ENCODE data around the gene MLNR.

Gene MLNR

DNA sequence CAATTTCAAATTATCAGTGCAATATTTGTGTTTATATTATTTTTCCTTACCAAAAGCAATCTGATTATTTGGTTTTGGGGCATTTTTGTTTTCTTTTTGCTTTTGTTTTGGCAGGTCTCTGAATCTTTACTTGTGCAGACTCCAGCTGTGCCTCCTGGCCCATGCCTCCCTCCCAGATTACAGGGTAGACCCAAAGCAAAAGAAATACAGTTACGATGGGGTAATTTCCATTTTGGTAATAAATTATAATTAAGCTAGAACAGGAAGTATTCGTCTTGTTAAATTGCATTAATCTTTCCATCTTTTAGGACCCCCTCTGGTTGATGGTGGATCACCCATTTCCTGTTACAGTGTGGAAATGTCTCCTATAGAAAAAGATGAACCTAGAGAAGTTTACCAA is 29.2 kb upstream of the MLNR start:
- TF ChIP-seq, protein P1, sequence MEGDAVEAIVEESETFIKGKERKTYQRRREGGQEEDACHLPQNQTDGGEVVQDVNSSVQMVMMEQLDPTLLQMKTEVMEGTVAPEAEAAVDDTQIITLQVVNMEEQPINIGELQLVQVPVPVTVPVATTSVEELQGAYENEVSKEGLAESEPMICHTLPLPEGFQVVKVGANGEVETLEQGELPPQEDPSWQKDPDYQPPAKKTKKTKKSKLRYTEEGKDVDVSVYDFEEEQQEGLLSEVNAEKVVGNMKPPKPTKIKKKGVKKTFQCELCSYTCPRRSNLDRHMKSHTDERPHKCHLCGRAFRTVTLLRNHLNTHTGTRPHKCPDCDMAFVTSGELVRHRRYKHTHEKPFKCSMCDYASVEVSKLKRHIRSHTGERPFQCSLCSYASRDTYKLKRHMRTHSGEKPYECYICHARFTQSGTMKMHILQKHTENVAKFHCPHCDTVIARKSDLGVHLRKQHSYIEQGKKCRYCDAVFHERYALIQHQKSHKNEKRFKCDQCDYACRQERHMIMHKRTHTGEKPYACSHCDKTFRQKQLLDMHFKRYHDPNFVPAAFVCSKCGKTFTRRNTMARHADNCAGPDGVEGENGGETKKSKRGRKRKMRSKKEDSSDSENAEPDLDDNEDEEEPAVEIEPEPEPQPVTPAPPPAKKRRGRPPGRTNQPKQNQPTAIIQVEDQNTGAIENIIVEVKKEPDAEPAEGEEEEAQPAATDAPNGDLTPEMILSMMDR (IDR thresholded peaks at IDR 0.05; ENCODE audit: insufficient read depth, low read length, poor library complexity, severe bottlenecking) = no peak
- peaks cover 4% of the 10 kb centered on the region for H3K36me3 ChIP-seq (ENCODE audit: control insufficient read depth, insufficient read depth, low read length)

GRCh38 chr13:49206641-49207040 is 13.5 kb upstream of the MLNR start:
- Histone ChIP-seq H3K27me3 (replicated peaks; ENCODE audit: control insufficient read depth, insufficient read depth, low read length) (no peaks in the 10 kb centered on the region), H3K36me3 (ENCODE audit: control insufficient read depth, insufficient read depth, low read length) (peaks cover 5% of the 10 kb centered on the region), H3K4me3 (replicated peaks; ENCODE audit: low read depth, low read length) (no peak overlapping the region)
- TF ChIP-seq, protein P1 (IDR thresholded peaks at IDR 0.05; ENCODE audit: insufficient read depth, low read length, poor library complexity, severe bottlenecking) = no peak
- no peak for DNase-seq (ENCODE audit: extremely low read depth, insufficient read length)

More for the DNA sequence above, 29.2 kb upstream of the MLNR start:
- H3K27me3 ChIP-seq (replicated peaks; ENCODE audit: control insufficient read depth, insufficient read depth, low read length) = no peaks in the 10 kb centered on the region
- DNase-seq (ENCODE audit: extremely low read depth, insufficient read length) = no peak
- no peak overlapping the region for H3K4me3 ChIP-seq (replicated peaks; ENCODE audit: low read depth, low read length)

DNA sequence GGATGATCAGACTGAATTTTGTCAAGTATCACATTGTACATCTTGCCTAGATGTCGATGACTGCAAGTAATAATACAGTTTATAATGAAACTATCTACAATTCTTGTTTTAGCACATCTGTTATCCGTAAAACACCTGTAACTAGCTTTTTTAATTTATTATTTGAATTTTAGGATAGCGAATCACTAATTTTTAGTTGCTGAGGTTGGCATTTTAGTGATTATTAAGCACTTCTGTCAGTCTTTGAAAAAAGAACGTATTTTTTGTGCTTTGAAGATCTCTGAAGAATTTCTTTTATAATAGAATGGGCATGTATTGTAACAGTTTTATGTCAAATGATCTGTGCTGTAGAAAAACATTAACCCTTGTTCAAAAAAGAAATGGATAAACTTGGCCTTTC is 11.5 kb upstream of the MLNR start:
- Histone ChIP-seq H3K4me3 (replicated peaks; ENCODE audit: low read depth, low read length) (no peak overlapping the region), H3K36me3 (ENCODE audit: control insufficient read depth, insufficient read depth, low read length) (peaks cover 3% of the 10 kb centered on the region), H3K27me3 (replicated peaks; ENCODE audit: control insufficient read depth, insufficient read depth, low read length) (no peaks in the 10 kb centered on the region)
- DNase-seq (ENCODE audit: extremely low read depth, insufficient read length) = no peak
- TF ChIP-seq, protein P1 (IDR thresholded peaks at IDR 0.05; ENCODE audit: insufficient read depth, low read length, poor library complexity, severe bottlenecking) = no peak

- TF ChIP-seq, protein P1 (IDR thresholded peaks at IDR 0.05; ENCODE audit: insufficient read depth, low read length, poor library complexity, severe bottlenecking) = no peak
- Histone ChIP-seq H3K4me3 (replicated peaks; ENCODE audit: low read depth, low read length) (no peak overlapping the region), H3K36me3 (ENCODE audit: control insufficient read depth, insufficient read depth, low read length) (peaks cover 1% of the 10 kb centered on the region), H3K27me3 (replicated peaks; ENCODE audit: control insufficient read depth, insufficient read depth, low read length) (no peaks in the 10 kb centered on the region)
- DNase-seq (ENCODE audit: extremely low read depth, insufficient read length) = no peak
Measured at GRCh38 chr13:49210114-49210513, 10.0 kb upstream of the MLNR start.

- TF ChIP-seq, protein P1 (IDR thresholded peaks at IDR 0.05; ENCODE audit: insufficient read depth, low read length, poor library complexity, severe bottlenecking) = no peak
- peaks cover 1% of the 10 kb centered on the region for H3K36me3 ChIP-seq (ENCODE audit: control insufficient read depth, insufficient read depth, low read length)
- DNase-seq (ENCODE audit: extremely low read depth, insufficient read length) = no peak
Measured at GRCh38 chr13:49210669-49211068, 9.5 kb upstream of the MLNR start.

GRCh38 chr13:49213539-49213938 is 6.6 kb upstream of the MLNR start:
- TF ChIP-seq, protein P1 (IDR thresholded peaks at IDR 0.05; ENCODE audit: insufficient read depth, low read length, poor library complexity, severe bottlenecking) = no peak
- Histone ChIP-seq H3K4me3 (replicated peaks; ENCODE audit: low read depth, low read length) (no peak overlapping the region), H3K27me3 (replicated peaks; ENCODE audit: control insufficient read depth, insufficient read depth, low read length) (no peaks in the 10 kb centered on the region; the same call in 1 of the 2 replicates), H3K36me3 (ENCODE audit: control insufficient read depth, insufficient read depth, low read length) (no peaks in the 10 kb centered on the region; the same call in 1 of the 2 replicates)
- no peak for DNase-seq (ENCODE audit: extremely low read depth, insufficient read length)

More at GRCh38 chr13:49210669-49211068, 9.5 kb upstream of the MLNR start:
- no peak overlapping the region for H3K4me3 ChIP-seq (replicated peaks; ENCODE audit: low read depth, low read length)
- no peaks in the 10 kb centered on the region for H3K27me3 ChIP-seq (replicated peaks; ENCODE audit: control insufficient read depth, insufficient read depth, low read length)

All from GM06990 (cell line).